EH (cell line): ENCODE data around the gene KRTAP10-1.

Source experiments
- DNase-seq: peaks from one replicate; pipeline ENCODE4 v3.0.0-alpha.2; 2015; ENCODE audit warnings: low read depth

Gene KRTAP10-1

GRCh38 chr21:44527983-44528633 lies 11.9 kb downstream of the KRTAP10-1 start:
- no peak for DNase-seq

- no peak for DNase-seq
Observed at GRCh38 chr21:44527156-44527982, 12.6 kb downstream of the KRTAP10-1 start.

GRCh38 chr21:44526096-44526997 lies 13.6 kb downstream of the KRTAP10-1 start:
- no peak for DNase-seq

- DNase-seq = no peak
Observed at GRCh38 chr21:44525391-44526095, 14.5 kb downstream of the KRTAP10-1 start.

- no peak for DNase-seq
Observed at GRCh38 chr21:44524414-44525371, 15.3 kb downstream of the KRTAP10-1 start.

GRCh38 chr21:44523567-44524413 lies 16.2 kb downstream of the KRTAP10-1 start:
- DNase-seq = no peak

DNA sequence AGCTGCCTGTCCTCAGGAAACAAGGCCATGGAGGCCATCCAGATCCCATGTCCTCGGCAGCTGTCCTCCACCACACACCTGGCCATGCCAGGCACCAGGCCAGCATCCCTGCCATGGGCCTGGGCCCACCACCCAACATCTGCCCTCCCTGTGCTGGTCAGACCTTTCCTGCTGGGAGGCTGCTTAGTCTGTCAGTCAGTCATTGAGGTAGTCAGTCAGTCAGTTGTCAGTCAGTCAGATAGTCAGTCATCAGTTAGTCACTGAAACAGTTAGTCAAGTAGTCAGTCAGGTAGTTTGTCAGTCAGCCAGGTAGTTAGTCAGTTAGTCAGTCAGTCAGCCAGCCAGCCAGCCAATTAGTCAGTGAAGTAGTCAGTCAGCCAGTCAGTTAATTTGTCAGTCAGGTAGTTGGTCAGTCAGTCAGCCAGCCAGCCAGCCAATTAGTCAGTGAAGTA lies 17.2 kb downstream of the KRTAP10-1 start:
- DNase-seq = no peak

GRCh38 chr21:44521928-44522752 lies 17.9 kb downstream of the KRTAP10-1 start:
- DNase-seq = no peak

DNA sequence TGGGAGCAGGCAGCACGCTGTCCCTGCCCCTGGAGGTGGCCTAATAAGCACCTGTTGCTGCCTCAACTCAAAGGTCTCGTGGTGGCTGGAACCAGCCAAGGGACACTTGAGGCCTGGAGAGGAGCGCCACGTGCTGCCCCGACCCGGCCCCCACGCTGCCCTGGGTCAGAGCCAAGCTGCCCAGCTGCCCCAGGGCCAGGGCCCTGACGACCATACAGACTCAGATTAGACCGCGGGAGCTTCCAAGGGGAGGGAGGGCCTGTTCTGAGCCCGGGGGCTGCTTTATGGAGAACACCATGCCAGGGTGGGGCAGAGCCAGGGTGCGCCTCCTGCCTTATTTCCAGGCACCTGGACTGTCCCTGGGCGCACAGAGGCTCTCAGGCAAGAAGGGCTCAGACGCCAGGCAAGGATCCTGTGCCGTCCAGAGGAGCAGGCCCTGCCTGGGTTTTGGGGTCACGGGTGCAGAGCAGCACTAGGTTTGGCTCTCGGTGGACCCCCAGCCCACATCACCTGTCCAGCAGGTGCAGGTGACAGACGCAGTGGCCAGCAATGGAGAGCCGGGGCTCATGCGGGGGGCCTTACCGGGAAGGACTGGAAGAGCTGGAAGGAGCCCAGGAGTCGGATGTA lies 18.6 kb downstream of the KRTAP10-1 start:
- no peak for DNase-seq

- no peak for DNase-seq
Observed at GRCh38 chr21:44520326-44521300, 19.4 kb downstream of the KRTAP10-1 start.

GRCh38 chr21:44519346-44520325 lies 20.4 kb downstream of the KRTAP10-1 start:
- no peak for DNase-seq

DNA sequence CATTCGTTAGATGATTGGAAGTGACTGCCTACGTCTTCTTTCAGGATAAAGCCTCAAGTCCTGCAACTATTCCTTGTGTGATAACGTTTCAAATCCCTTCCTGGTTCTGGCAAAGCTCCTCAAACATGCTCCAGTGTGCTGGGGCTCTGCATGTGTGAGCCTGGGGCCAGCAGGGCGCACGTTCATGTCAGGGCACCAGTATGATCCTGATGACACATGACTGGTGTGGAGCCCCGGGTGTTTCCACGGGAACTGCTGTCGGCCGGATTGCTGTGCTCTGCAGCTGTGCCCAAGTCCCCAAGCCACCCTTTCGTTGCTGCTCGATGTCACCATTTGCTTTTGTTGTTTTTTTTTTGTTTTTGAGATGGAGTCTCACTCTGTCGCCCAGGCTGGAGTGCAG lies 21.3 kb downstream of the KRTAP10-1 start:
- DNase-seq = no peak

GRCh38 chr21:44517175-44517899 lies 22.7 kb downstream of the KRTAP10-1 start:
- no peak for DNase-seq

DNA sequence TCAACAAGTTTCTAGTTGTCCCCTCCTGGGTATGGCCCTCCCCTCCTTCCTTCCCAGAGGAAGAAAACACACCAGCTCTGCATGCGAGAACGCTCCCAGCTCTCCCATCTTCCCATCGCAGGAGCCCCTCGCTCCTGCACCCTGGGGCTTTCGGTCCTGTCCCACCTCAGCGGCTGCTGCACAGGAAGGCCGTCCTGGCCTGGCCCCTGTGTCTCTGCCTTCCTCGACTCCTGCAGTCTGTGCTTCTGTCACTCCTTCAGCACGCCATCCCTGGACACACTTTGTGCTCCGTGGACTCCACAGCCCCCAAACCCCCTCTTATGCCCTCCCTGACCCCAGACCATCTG lies 23.2 kb downstream of the KRTAP10-1 start:
- DNase-seq = no peak

- DNase-seq = no peak
Observed at GRCh38 chr21:44516342-44516741, 23.7 kb downstream of the KRTAP10-1 start.
